GM21526 (cell line): Measurements from ENCODE around the gene ZNF629.

Experiments used
- ATAC-seq: cut with Tn5 transposase; IDR thresholded peaks from one replicate; pipeline ENCODE4 v1.9.1; 2021; ENCODE audit warnings: moderate library complexity; ENCODE audit not compliant: unreplicated experiment, low FRiP score

ZNF629 gene

GRCh38 chr16:30750201-30750600 lies 36.8 kb downstream of the ZNF629 start:
- no peak for ATAC-seq

GRCh38 chr16:30748634-30749445 lies 38.2 kb downstream of the ZNF629 start:
- peak; percentile 13 for ATAC-seq

- peak; percentile 91 for ATAC-seq
These were observed 39.0 kb downstream of the ZNF629 start, which contains the start of gene PHKG2 for GRCh38 chr16:30747799-30748633. TSS of gene PHKG2 (plus strand) at chr16:30748425. CDS start at chr16:30748821, 396 bp downstream.

DNA sequence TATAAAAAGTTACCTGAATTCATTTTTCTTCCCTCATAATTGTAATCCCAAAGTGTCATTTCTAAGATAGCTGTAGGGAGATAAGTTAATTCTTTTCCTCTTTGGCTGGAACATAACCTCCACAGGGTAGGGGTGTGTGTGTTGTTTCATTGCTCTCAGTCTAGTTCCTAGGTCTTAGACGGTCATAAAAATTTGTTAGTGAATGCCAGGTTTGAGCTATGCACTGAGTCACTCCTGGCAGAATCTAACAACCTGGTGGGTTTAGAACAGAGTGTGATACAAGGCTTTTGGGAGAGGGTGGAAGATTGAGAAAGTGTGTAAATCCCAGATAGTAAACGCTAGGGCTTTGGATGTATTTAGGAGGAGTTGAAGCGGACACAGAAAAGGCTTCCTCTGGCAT lies 39.7 kb downstream of the ZNF629 start:
- ATAC-seq: no peak

GRCh38 chr16:30746638-30747175 lies 40.3 kb downstream of the ZNF629 start:
- ATAC-seq: no peak

DNA sequence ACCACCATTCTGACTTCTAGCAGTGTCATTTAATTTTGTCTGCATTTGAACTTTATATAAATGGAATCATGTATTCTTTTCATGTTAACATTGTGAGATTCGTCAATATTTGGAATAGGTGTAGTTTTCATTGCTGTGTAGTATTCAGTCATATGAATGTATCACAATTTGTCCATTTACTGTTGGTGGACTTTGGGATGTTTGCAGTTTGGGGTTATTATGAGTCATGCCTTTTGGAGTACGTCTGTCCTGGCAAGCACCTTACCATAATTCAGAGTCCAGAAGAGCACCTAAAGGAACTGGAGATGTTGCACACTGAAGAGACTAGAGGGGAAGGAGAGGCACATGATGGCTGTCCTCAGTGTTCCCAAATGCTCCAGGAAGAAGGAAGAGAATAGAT lies 41.9 kb downstream of the ZNF629 start:
- no peak for ATAC-seq

GRCh38 chr16:30744183-30744582 lies 42.8 kb downstream of the ZNF629 start:
- ATAC-seq: no peak

GRCh38 chr16:30743716-30744115 lies 43.3 kb downstream of the ZNF629 start:
- ATAC-seq: no peak

DNA sequence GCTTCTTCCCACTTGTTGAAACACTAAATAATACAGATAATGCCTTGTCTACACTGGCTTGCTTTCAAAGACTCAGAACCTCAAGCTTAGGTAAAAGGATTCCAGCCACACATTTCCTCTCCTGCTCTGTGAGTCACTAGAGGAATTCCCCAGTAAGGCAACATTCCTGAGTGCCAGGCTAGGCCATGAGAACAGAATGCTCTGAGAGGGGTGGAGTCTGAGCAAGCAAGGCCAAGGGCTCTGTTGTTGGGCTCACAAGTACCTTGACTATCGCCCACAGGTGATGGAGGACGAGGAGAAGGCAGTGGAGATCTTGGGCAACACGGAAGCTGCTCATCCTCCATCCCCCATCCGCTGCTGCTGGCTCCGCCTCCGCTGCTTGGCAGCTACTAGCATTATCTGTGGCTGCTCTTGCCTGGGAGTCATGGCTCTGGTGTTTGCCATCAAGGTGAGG lies 45.5 kb downstream of the ZNF629 start:
- ATAC-seq: no peak

- no peak for ATAC-seq
These were observed 46.4 kb downstream of the ZNF629 start for GRCh38 chr16:30740364-30741251.

DNA sequence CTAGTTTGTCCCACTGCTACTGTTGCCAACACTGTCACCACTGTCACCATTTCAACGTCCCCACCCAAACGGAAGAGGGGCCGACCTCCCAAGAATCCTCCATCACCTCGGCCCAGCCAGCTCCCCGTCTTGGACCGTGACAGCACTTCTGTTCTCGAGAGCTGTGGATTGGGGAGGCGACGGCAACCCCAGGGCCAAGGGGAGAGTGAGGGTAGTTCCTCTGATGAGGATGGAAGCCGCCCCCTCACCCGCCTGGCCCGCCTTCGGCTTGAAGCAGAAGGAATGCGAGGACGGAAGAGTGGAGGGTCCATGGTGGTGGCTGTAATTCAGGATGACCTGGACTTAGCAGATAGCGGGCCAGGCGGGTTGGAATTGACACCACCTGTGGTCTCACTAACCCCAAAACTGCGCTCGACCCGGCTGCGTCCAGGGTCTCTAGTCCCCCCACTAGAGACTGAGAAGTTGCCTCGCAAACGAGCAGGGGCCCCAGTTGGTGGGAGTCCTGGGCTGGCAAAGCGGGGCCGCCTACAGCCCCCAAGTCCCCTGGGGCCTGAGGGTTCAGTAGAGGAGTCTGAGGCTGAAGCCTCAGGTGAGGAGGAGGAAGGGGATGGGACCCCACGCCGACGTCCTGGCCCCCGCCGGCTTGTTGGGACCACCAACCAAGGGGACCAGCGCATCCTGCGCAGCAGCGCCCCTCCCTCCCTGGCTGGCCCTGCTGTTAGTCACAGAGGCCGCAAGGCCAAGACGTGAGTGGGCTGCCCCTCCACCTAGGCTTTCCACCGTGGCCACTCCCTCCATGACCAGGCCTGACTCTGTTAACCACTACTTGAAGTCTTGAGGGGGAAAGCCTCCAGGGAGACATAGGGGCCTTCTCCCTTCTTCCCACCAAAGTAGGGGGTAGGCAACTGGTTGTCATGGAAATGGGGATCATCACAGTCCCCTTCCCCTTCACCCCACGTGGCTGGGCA lies 47.7 kb downstream of the ZNF629 start:
- ATAC-seq: no peak

- no peak for ATAC-seq
These were observed 49.0 kb downstream of the ZNF629 start for GRCh38 chr16:30737794-30738648.

DNA sequence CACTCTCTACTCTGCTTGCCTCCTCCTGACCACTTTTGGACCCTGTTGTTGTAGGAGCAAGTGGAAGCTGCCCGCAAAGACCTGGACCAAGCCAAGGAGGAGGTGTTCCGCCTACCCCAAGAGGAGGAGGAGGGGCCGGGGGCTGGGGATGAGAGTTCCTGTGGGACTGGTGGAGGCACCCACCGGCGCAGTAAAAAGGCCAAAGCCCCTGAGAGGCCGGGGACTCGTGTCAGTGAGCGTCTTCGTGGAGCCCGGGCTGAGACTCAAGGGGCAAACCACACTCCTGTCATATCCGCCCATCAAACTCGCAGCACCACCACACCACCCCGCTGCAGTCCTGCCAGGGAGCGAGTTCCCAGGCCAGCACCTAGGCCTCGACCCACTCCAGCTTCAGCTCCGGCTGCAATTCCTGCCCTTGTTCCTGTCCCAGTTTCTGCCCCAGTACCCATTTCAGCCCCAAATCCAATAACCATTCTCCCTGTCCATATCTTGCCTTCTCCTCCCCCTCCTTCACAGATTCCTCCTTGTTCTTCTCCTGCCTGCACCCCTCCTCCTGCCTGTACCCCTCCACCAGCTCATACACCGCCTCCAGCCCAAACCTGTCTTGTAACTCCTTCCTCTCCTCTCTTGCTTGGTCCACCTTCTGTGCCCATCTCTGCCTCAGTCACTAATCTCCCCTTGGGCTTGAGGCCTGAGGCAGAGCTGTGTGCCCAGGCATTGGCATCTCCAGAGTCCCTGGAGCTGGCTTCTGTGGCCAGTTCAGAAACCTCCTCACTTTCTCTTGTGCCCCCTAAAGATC lies 49.8 kb downstream of the ZNF629 start:
- ATAC-seq: no peak

- no peak for ATAC-seq
These were observed 55.6 kb downstream of the ZNF629 start for GRCh38 chr16:30731411-30731810.

- no peak for ATAC-seq
These were observed 57.9 kb downstream of the ZNF629 start for GRCh38 chr16:30728899-30729672.
